IPS-NIHi7 (cell line): ENCODE data around the gene TMEM95.
"Not testable (repeated sequence)": the region's sequence is repeated elsewhere in the genome, so short reads cannot be mapped to it uniquely, and the experiment has no call there.

Source experiments
- DNase-seq: peaks from one replicate; pipeline ENCODE4 v3.0.0; 2012; ENCODE audit warnings: mixed read lengths; ENCODE audit errors: extremely low spot score

Gene TMEM95

GRCh38 chr17:7323731-7324437 is 31.1 kb upstream of the TMEM95 start:
- peak; percentile 84 for DNase-seq

- no peak for DNase-seq
Observed at GRCh38 chr17:7324438-7324779, 30.5 kb upstream of the TMEM95 start.

GRCh38 chr17:7325031-7325528 is 29.9 kb upstream of the TMEM95 start:
- no peak for DNase-seq

GRCh38 chr17:7326186-7326585 is 28.8 kb upstream of the TMEM95 start:
- no peak for DNase-seq

- DNase-seq, result no peak
Observed at GRCh38 chr17:7327056-7327455, 27.9 kb upstream of the TMEM95 start.

GRCh38 chr17:7327501-7327900 is 27.5 kb upstream of the TMEM95 start:
- no peak for DNase-seq

- no peak for DNase-seq
Observed at GRCh38 chr17:7328009-7328408, 26.9 kb upstream of the TMEM95 start.

GRCh38 chr17:7328840-7329373 is 26.0 kb upstream of the TMEM95 start, which contains the start of gene NEURL4:
Gene NEURL4, minus strand, starts transcription at chr17:7329335. Its CDS starts 23 bp downstream, at chr17:7329312.
- peak; percentile 27 for DNase-seq

- peak; percentile 98 for DNase-seq
Observed at GRCh38 chr17:7329374-7329996, 25.5 kb upstream of the TMEM95 start.

GRCh38 chr17:7329997-7330637 is 24.8 kb upstream of the TMEM95 start:
- DNase-seq, result peak; percentile 91

- DNase-seq, result no peak
Observed at GRCh38 chr17:7330638-7331015, 24.3 kb upstream of the TMEM95 start.

GRCh38 chr17:7332111-7332510 is 22.8 kb upstream of the TMEM95 start:
- DNase-seq, result no peak

- DNase-seq, result not testable (repeated sequence)
Observed at GRCh38 chr17:7332600-7333069, 22.3 kb upstream of the TMEM95 start.

GRCh38 chr17:7334938-7335538 is 19.9 kb upstream of the TMEM95 start:
- no peak for DNase-seq

GRCh38 chr17:7335765-7336164 is 19.2 kb upstream of the TMEM95 start:
- DNase-seq, result not testable (repeated sequence)

- DNase-seq, result peak; percentile 70
Observed at GRCh38 chr17:7336240-7337175, 18.4 kb upstream of the TMEM95 start, which contains the start of gene ACAP1. Gene ACAP1, plus strand, starts transcription at chr17:7336529. Its CDS starts 206 bp downstream, at chr17:7336735.

- DNase-seq, result not testable (repeated sequence)
Observed at GRCh38 chr17:7337600-7337999, 17.4 kb upstream of the TMEM95 start.

- no peak for DNase-seq
Observed at GRCh38 chr17:7340179-7340578, 14.8 kb upstream of the TMEM95 start.

- no peak for DNase-seq
Observed at GRCh38 chr17:7341842-7342241, 13.1 kb upstream of the TMEM95 start.

- no peak for DNase-seq
Observed at GRCh38 chr17:7343250-7343649, 11.7 kb upstream of the TMEM95 start.
